ENCODE data around the gene PLEKHJ1.

The PLEKHJ1 gene

GRCh38 chr19:2269244-2270156 lies 33.4 kb upstream of the PLEKHJ1 start:
- peak; percentile 99 for DNase-seq

DNA sequence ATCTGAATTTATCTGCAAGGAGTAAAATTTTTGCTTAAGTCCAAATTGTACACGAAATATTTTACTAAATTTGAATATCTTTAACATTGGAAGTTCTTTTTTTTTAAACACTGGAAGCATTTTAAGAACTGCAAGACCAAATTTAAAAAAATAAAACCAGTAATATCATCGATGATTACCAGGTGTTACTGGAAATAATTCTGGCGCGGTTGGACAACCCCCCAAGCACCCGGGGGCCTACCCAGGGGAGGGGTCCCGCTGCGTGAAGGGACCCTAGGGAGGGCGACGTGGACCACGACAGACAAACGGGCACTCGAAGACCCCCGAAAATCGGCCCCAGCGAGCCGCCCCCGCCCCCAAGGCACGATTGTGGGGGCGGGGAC lies 32.7 kb upstream of the PLEKHJ1 start:
- no peak for DNase-seq

DNA sequence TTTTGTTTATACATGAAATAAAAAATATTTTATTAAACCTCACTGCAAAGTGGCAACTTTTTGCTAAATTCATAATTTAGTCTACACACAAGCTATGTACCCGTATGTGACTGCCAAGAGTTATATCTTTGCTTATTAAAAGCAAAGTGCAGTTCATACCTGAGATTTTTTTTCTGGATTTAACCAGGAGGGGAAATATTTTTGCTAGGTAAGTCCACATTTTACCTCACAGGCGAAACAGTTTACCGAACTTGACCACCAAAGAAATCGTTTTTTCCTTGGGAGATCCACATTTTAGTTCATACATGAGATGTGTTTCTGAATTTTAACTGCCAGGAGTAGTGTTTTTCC lies 32.3 kb upstream of the PLEKHJ1 start:
- DNase-seq, result no peak

DNA sequence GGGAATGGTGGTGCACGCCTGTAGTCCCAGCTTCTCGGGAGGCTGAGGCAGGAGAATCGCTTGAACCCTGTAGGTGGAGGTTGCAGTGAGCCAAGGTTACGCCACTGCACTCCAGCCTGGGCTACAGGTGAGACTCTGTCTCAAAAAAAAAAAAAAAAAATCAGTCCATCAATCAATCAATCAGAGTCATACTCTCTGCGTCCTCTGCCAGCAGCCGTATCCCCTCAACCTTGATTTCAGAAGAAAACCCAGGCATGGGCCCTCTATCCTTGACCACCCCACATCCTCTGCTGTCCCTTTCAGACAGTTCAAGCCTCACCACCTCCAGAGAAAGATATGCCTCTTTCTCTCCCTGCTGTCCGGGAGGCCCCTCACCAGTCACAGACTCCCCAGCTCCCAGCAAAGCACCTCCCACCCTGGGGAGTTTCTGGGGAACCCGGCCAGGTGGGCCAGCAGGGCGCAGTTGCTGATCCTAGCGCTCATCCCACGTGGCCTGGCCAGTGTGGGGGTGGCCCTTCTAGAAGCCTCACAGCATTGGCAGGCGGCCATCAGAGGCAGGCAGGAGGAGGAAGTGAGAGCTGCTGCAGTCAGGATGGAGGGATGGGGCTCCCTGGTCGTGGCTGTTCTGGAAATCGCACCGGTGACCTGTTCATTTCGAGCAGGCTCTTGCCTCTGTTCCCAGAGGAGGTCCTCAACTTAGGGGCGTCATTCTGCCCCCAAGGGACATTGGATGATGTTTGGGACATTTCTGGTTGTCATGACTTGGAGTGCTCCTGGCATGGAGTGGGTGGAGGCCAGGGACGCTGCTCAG lies 30.3 kb upstream of the PLEKHJ1 start:
- DNase-seq, result peak; percentile 48 to 56

GRCh38 chr19:2261438-2262172 lies 25.5 kb upstream of the PLEKHJ1 start:
- peak; percentile 74 to 78 for DNase-seq

DNA sequence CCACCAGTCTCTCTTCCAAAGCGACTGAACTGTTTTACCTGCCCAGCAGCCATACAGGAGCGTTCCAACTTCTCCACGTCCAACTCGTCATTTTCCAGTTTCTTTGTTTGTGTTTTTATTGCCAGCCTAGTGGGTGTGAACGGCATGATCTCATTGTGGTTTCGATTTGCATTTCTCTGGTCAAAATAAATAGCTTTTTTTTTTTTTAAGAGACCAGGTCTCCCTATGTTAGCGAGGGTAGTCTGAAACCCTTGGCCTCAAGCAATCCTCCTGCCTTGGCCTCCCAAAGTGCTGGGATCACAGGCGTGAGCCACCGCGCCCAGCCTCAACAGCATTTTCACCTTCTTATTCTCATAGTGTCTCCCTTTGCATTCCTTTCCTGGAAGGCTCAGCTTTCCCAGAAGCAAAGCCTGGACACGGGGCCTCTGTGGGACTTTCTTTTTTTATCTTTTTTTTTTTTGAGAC lies 24.2 kb upstream of the PLEKHJ1 start:
- no peak for DNase-seq

DNA sequence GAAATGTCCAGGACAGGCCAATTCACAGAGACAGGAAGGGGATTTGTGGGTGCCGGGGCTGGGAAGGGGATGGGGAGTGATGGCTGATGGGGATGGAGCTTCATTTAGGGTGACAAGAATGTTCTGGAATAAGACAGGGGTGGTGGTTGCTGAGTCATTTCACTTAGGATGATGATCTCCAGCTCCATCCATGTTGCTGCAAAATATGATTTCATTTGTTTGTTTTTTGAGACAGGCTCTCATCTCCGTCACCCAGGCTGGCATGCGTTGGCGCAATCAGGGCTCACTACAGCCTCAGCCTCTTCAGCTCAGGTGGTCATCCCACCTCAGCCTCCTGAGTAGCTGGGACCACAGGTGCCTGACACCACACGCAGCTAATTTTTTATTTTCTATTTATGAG lies 23.2 kb upstream of the PLEKHJ1 start:
- DNase-seq, result no peak

GRCh38 chr19:2255982-2256685 lies 20.0 kb upstream of the PLEKHJ1 start, which contains the start of gene JSRP1:
Gene JSRP1 (minus strand): TSS chr19:2256417. CDS start chr19:2255314, 1,103 bp downstream.
- DNase-seq, result no peak

DNA sequence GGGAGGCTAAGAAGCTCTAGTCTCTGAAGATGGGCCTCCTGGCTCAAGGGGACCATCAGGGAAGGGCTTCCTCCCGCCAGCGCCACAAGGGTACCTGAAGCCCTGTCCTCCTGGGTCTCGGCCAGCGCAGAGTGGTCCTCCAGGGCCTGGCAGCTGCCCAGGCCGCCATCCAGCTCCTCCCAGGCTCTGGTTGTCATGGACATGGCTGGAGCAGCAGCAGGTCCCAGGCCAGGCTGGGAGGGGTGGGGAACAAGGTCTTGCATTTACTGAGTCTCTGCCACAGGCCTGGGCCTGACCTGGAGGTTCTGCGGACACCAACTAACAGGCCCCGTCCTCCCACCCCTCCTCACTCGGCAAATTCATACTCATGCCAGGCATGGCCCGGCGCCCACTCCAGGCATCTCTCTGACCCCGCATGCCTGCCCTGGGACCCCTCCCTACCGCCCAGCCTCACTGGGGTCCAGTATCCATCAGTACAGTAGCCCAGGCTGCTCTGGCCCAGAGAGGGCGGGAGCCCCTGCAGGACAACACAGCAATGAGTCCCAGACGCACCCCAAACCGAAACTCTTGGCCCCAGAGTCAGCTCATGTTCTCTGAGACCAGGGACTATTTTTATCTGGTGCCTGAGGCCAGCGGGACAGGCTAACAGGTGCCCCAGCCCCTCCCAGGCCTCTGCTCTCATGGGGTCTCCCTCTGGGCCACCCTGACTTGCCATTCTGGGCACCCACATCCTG lies 19.1 kb upstream of the PLEKHJ1 start:
- no peak for DNase-seq

GRCh38 chr19:2254064-2254872 lies 18.1 kb upstream of the PLEKHJ1 start:
- DNase-seq, result no peak

DNA sequence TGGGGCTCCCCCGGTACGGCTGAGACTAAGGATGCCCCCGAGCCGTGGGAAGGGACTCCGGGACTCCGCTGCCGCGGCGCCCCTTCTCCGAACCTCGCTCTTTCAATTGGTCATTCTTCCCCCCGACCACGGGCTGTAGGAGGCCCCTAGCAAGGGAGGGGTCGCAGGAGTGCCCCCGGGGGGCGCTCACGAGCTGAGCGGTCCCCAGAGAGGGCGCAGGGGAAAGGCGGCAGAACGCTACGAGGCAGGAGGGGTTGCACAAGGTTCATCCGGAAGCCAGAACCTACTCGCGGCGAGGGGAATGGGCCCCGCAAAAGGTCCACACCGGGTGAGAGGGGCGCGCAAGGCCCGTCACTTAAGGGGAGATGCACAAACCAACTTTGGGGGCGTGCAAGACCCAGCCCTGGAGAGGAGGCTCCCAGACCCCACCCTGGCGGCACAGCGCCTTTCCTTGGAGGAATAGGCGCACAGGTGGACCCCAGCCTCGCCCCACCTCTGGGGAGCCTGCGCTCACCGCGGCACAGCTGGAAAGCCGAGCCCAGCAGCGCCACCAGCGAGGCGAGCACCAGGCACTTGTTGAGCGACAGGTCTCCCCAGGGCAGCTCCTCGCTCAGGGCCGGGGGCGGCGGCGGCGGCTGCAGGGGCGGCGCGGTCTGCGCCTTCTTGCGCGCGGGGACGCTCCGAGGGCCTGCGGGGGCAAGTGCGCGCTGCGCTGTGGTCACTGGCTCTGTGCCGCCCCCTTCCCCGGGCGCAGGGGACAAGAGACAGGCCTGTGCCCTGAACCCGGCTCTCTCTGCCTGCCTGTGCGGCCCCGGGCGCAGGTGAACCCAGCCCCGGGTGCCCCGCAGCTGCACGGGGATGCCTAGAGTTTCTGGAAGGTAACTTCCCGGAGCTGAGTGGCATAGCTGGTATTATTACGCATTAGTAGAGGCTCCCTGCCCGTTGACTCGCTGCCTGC lies 17.3 kb upstream of the PLEKHJ1 start:
- DNase-seq, result peak in 1 of 2 experiments; percentile 55

DNA sequence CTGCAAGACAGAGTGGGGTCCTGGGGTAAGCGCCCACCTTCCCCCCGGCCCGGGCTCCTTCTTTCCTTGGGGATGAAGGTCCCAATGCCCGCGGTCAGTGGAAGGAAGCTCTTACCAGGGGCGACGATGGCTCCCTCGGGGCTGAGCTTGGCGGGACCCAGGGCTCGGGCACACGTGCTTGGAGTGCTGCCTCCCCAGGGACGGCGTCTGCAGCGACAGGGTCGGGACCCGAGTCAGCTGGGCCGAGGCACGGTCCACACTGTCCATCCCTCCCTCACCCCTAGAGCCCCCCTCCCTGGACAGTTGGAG lies 16.6 kb upstream of the PLEKHJ1 start:
- peak in 1 of 2 experiments; percentile 29 for DNase-seq

- DNase-seq, result peak in 1 of 2 experiments; percentile 26
Observed at GRCh38 chr19:2252055-2252796, 16.1 kb upstream of the PLEKHJ1 start.

GRCh38 chr19:2251106-2252054 lies 15.3 kb upstream of the PLEKHJ1 start:
- DNase-seq, result peak in 1 of 2 experiments; percentile 32

- DNase-seq, result no peak
Observed at GRCh38 chr19:2250766-2251105, 14.6 kb upstream of the PLEKHJ1 start.

GRCh38 chr19:2249880-2250765 lies 14.0 kb upstream of the PLEKHJ1 start:
- peak in 1 of 2 experiments; percentile 41 for DNase-seq
